Measurements from ENCODE around the gene ERAS.
A peak's percentile ranks its signal among the peaks of the same experiment; 100 is the strongest.
"Not testable (repeated sequence)": the region's sequence is repeated elsewhere in the genome, so short reads cannot be mapped to it uniquely, and the experiment has no call there.

Gene ERAS

GRCh38 chrX:48798318-48798717 is 28.0 kb upstream of the ERAS start:
- DNase-seq = no peak

GRCh38 chrX:48800574-48801279 is 25.6 kb upstream of the ERAS start:
- DNase-seq = no peak

- peak; percentile 94 for DNase-seq
Observed at GRCh38 chrX:48801280-48802088, 24.8 kb upstream of the ERAS start, which contains the start of gene HDAC6. Gene HDAC6 (plus strand): TSS chrX:48802067. CDS start chrX:48802693, 626 bp downstream.

- no peak for DNase-seq
Observed at GRCh38 chrX:48802089-48802904, 24.0 kb upstream of the ERAS start.

GRCh38 chrX:48802905-48803200 is 23.5 kb upstream of the ERAS start:
- DNase-seq = no peak

GRCh38 chrX:48806081-48806480 is 20.2 kb upstream of the ERAS start:
- no peak for DNase-seq

- no peak for DNase-seq
Observed at GRCh38 chrX:48813644-48814043, 12.7 kb upstream of the ERAS start.

- DNase-seq = no peak
Observed at GRCh38 chrX:48814722-48815121, 11.6 kb upstream of the ERAS start.

- DNase-seq = no peak
Observed at GRCh38 chrX:48815266-48815665, 11.0 kb upstream of the ERAS start.

- no peak for DNase-seq
Observed at GRCh38 chrX:48816014-48816810, 10.1 kb upstream of the ERAS start.

- DNase-seq = no peak
Observed at GRCh38 chrX:48818098-48818497, 8.2 kb upstream of the ERAS start.

GRCh38 chrX:48818866-48819265 is 7.4 kb upstream of the ERAS start:
- DNase-seq = no peak

- not testable (repeated sequence) for DNase-seq
Observed at GRCh38 chrX:48819394-48819793, 6.9 kb upstream of the ERAS start.

GRCh38 chrX:48823053-48823452 is 3.3 kb upstream of the ERAS start:
- DNase-seq = no peak

- DNase-seq = no peak
Observed at GRCh38 chrX:48824066-48824465, 2.2 kb upstream of the ERAS start.

GRCh38 chrX:48826876-48827653 is 752 bp downstream of the ERAS start:
- no peak for DNase-seq

GRCh38 chrX:48827654-48827968 is 1.3 kb downstream of the ERAS start:
- no peak for DNase-seq

- DNase-seq = no peak
Observed at GRCh38 chrX:48829016-48829735, 2.9 kb downstream of the ERAS start.

- DNase-seq = no peak
Observed at GRCh38 chrX:48831136-48831908, 5.0 kb downstream of the ERAS start.

GRCh38 chrX:48831909-48832291 is 5.6 kb downstream of the ERAS start:
- no peak for DNase-seq

All from activated effector memory CD4-positive, alpha-beta T cell treated with Interleukin-2 at 50 U/mL for 16 hours (primary cell).